Body of pancreas (tissue), 4 donors: ENCODE measurements around the gene PLCH1.

Experiments
- POLR2A ChIP-seq, 3 donors: fragments of 450-650 bp; IDR thresholded peaks; one replicate each; pipeline ENCODE4 v1.6.1; 2016; ENCODE audit warnings: antibody characterized with exemption in 3 of 3, mild to moderate bottlenecking in 2 of 3
- TF ChIP-seq, protein P1 (sequence below), 7 experiments: fragments of 450-650 bp in 4 of 7; fragments of 200-600 bp in 3 of 7; sonication (generic) in 3 of 7; IDR thresholded peaks; one replicate each; pipeline ENCODE4 v1.5.1; 2016 to 2019; ENCODE audit warnings: antibody characterized with exemption in 7 of 7

DNA sequence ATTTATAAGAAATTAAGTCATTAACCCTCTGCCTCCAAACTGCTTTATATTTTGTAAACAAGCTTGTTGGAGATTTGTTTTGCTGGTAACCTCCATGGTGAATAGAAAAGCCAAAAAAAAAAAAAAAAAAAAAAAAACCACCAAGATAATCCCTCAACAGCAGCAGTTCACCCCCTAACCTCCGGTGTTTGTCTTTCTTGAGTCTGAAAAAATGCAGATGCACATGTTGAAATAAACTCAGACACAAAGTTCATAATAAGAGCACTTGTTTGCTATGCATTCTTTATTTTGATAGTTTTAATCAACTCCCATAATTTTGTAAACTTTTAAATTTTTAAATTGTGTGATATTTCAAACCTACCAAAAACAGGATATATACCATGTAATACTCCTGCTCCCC, 1.8 kb upstream of the PLCH1 start:
- TF ChIP-seq, protein P1, sequence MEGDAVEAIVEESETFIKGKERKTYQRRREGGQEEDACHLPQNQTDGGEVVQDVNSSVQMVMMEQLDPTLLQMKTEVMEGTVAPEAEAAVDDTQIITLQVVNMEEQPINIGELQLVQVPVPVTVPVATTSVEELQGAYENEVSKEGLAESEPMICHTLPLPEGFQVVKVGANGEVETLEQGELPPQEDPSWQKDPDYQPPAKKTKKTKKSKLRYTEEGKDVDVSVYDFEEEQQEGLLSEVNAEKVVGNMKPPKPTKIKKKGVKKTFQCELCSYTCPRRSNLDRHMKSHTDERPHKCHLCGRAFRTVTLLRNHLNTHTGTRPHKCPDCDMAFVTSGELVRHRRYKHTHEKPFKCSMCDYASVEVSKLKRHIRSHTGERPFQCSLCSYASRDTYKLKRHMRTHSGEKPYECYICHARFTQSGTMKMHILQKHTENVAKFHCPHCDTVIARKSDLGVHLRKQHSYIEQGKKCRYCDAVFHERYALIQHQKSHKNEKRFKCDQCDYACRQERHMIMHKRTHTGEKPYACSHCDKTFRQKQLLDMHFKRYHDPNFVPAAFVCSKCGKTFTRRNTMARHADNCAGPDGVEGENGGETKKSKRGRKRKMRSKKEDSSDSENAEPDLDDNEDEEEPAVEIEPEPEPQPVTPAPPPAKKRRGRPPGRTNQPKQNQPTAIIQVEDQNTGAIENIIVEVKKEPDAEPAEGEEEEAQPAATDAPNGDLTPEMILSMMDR (IDR thresholded peaks at IDR 0.05), result no peak
- no peak for TF ChIP-seq POLR2A (IDR thresholded peaks at IDR 0.05)
